Type B pancreatic cell (in vitro differentiated cells): ENCODE data around the gene MANF. TPM values are rescaled to one million over a fixed set of nuclear protein-coding genes. Genes with fewer than 3 reads are reported as not detected.

Source experiments
- DNase-seq: peaks from one replicate; pipeline ENCODE4 v3.0.0; 2021; ENCODE audit warnings: mixed read lengths; ENCODE audit not compliant: unreplicated experiment; ENCODE audit errors: extremely low spot score
- H3K27ac Mint-ChIP-seq: 2 replicates; pipeline ENCODE4 v1.8.0; 2021; ENCODE audit warnings: mild to moderate bottlenecking, mixed read lengths
- H3K27me3 Mint-ChIP-seq: 2 replicates; pipeline ENCODE4 v1.8.0; 2021; ENCODE audit warnings: mixed read lengths
- H3K36me3 Mint-ChIP-seq: 2 replicates; pipeline ENCODE4 v1.8.0; 2021; ENCODE audit warnings: mixed read lengths
- H3K4me1 Mint-ChIP-seq: one replicate; pipeline ENCODE4 v1.8.0; 2021; ENCODE audit warnings: mixed read lengths; ENCODE audit not compliant: unreplicated experiment
- H3K4me3 Mint-ChIP-seq: 2 replicates; pipeline ENCODE4 v1.8.0; 2021; ENCODE audit warnings: mild to moderate bottlenecking, mixed read lengths
- H3K9me3 Mint-ChIP-seq: 2 replicates; pipeline ENCODE4 v1.8.0; 2021; ENCODE audit warnings: mixed read lengths
- total RNA-seq: library from RNA; stranded (reverse); gene quantifications from 2 replicates; pipeline ENCODE4 v1.2.1, GENCODE V29; 2021; ENCODE audit warnings: low replicate concordance
- TF ChIP-seq, protein P1 (sequence below): fragments of 200-600 bp; sonication (generic); conservative IDR thresholded peaks from 2 replicates; pipeline ENCODE4 v1.5.0; 2021; ENCODE audit warnings: antibody characterized with exemption, mild to moderate bottlenecking

Gene MANF
- total RNA-seq, 1 donor from 2014 or later: 139 TPM

DNA sequence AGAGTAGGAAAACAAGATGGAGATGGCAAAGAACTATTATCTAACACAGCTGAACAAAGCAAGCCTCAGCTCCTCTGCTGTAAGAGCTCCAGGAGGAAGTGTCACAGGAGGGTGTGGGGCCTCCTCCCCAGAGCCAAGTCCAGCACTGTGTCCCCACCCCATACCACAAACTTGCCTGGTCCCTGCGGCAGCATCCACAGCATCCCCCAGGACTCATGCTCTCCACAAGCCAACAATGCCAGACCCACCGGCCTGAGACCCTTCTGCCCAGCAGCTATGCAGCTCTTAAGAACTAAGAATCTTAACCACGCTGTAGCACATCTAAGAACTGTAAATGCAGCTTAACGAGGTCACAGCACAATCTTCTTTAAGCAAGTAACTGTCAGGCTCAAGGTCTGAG is 15.1 kb downstream of the MANF start:
- peak overlapping the region; percentile 40 for H3K27ac Mint-ChIP-seq

DNA sequence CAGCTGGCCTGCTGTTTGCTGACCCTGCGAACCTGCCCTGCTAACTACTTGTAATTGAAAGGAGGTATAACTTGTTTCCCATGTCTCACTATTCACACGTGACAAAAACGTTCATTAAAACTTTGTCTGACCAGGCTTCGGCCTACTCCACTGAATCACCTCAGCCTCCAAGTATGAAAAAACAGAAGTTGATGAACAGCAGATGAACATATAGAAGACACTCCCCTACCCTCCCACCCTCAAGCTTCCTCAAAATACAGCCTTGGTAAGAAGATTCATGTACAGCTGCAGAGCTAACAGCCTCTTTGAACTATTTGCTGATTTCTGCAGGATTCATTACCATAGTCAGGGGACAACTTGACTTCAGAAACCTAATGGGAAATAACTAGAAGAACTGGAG is 16.6 kb downstream of the MANF start:
- DNase-seq: no peak
- Mint-ChIP-seq H3K27ac (peak overlapping the region; percentile 9), H3K36me3 (peaks cover 11% of the 10 kb centered on the region), H3K27me3 (no peaks in the 10 kb centered on the region), H3K4me3 (no peak overlapping the region), H3K9me3 (no peaks in the 10 kb centered on the region), H3K4me1 (peaks cover 2% of the 10 kb centered on the region)
- TF ChIP-seq, protein P1, sequence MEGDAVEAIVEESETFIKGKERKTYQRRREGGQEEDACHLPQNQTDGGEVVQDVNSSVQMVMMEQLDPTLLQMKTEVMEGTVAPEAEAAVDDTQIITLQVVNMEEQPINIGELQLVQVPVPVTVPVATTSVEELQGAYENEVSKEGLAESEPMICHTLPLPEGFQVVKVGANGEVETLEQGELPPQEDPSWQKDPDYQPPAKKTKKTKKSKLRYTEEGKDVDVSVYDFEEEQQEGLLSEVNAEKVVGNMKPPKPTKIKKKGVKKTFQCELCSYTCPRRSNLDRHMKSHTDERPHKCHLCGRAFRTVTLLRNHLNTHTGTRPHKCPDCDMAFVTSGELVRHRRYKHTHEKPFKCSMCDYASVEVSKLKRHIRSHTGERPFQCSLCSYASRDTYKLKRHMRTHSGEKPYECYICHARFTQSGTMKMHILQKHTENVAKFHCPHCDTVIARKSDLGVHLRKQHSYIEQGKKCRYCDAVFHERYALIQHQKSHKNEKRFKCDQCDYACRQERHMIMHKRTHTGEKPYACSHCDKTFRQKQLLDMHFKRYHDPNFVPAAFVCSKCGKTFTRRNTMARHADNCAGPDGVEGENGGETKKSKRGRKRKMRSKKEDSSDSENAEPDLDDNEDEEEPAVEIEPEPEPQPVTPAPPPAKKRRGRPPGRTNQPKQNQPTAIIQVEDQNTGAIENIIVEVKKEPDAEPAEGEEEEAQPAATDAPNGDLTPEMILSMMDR: no peak

More for the DNA sequence above, 15.1 kb downstream of the MANF start:
- Mint-ChIP-seq H3K27me3 (no peaks in the 10 kb centered on the region), H3K36me3 (peaks cover 17% of the 10 kb centered on the region), H3K9me3 (no peaks in the 10 kb centered on the region), H3K4me1 (peaks cover 10% of the 10 kb centered on the region), H3K4me3 (no peak overlapping the region)
- no peak for DNase-seq
- TF ChIP-seq, protein P1: no peak

DNA sequence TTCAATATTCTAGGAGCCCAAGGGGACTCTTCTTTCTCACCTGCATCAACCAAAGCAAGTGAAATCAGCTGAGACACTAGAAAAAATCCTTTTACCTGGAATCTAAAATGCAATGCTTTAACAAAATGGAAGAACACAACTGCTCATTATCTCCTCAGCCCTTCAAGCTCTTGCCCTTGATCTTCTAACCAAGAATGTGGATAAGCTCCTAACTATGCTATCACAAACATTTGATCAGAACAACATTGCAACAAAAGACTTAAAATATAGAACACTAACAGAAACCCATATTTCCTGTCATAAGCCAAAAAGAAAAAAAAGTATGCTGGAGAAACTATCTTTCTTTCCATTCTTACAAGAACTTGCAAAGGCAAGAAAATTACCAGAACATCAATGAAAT is 18.6 kb downstream of the MANF start:
- TF ChIP-seq, protein P1: no peak
- no peaks in the 10 kb centered on the region for H3K4me1 Mint-ChIP-seq
- no peaks in the 10 kb centered on the region for H3K27me3 Mint-ChIP-seq
- DNase-seq: no peak
- H3K9me3 Mint-ChIP-seq: no peaks in the 10 kb centered on the region
- peaks cover 11% of the 10 kb centered on the region for H3K36me3 Mint-ChIP-seq
- no peak overlapping the region for H3K27ac Mint-ChIP-seq
- H3K4me3 Mint-ChIP-seq: no peak overlapping the region

DNA sequence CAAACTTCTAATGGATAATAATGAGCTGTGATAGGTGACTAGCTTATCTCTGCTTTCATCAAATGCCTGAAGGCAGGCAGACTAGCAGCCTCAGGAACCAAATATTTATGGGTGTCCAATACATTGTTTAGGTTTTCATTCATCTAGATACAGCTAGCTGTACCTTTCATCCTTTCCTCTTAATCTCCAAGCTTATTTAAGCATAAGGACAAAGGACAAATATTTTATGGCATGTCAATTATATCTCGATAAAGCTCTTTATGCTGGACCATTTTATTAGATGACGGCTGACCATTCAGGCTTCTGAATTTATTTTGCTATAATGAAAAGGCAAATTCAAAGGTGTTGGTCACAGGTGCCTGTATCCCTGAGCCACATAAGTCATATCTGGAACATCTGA is 22.9 kb downstream of the MANF start:
- H3K36me3 Mint-ChIP-seq: peaks cover 27% of the 10 kb centered on the region
- H3K9me3 Mint-ChIP-seq: no peaks in the 10 kb centered on the region
- H3K4me1 Mint-ChIP-seq: peaks cover 6% of the 10 kb centered on the region
- no peak overlapping the region for H3K27ac Mint-ChIP-seq
- no peak overlapping the region for H3K4me3 Mint-ChIP-seq
- H3K27me3 Mint-ChIP-seq: no peaks in the 10 kb centered on the region
- no peak for DNase-seq
- TF ChIP-seq, protein P1: no peak

DNA sequence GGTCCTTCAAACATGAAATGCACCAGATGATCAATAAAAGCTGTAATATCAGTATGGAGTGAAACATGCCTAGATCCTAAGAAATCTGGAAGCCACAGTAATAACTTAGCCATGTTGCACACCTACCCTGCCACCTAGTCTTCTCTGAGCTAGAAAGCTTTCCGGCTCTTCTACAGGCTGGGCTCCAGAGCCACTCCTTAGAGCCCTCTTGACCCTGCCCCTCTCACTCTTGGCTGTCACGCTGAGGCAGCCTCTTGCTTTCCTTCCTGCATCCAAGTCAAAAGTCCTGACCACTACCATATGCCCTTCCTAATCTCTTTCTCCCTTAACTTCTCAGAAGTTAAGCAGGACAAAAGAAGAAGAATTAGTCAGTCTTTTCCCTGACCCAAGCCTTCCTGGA is 23.7 kb downstream of the MANF start:
- peaks cover 30% of the 10 kb centered on the region for H3K36me3 Mint-ChIP-seq
- H3K4me3 Mint-ChIP-seq: no peak overlapping the region
- H3K27ac Mint-ChIP-seq: no peak overlapping the region
- TF ChIP-seq, protein P1: no peak
- H3K27me3 Mint-ChIP-seq: no peaks in the 10 kb centered on the region
- DNase-seq: no peak
- no peaks in the 10 kb centered on the region for H3K9me3 Mint-ChIP-seq
- H3K4me1 Mint-ChIP-seq: peaks cover 6% of the 10 kb centered on the region

DNA sequence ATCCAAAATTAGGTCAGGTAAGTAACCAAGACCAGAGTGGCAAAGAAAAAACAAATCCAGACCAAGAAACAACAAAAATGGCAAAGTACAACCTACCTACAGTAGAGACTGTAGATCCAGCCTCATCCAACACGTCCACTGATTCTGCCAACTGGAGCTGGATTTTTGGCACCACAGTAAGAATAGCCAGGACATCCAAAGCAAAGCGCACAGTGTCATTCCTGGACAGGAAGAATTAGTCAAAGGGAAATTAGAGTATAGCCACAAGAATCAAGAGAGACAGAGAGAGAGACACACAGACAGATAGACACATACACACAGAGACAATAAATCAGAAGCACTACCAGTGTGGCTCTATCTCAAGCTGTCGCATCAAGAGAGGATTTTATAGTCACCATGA is 37.1 kb downstream of the MANF start:
- Mint-ChIP-seq H3K4me1 (no peaks in the 10 kb centered on the region), H3K27me3 (no peaks in the 10 kb centered on the region), H3K36me3 (peaks cover 11% of the 10 kb centered on the region), H3K4me3 (no peak overlapping the region), H3K9me3 (no peaks in the 10 kb centered on the region), H3K27ac (no peak overlapping the region)
- TF ChIP-seq, protein P1: no peak
- DNase-seq: no peak
